Measurements from ENCODE around the gene TMEM87B.
"Not testable (repeated sequence)": the region's sequence is repeated elsewhere in the genome, so short reads cannot be mapped to it uniquely, and the experiment has no call there.

Gene TMEM87B

DNA sequence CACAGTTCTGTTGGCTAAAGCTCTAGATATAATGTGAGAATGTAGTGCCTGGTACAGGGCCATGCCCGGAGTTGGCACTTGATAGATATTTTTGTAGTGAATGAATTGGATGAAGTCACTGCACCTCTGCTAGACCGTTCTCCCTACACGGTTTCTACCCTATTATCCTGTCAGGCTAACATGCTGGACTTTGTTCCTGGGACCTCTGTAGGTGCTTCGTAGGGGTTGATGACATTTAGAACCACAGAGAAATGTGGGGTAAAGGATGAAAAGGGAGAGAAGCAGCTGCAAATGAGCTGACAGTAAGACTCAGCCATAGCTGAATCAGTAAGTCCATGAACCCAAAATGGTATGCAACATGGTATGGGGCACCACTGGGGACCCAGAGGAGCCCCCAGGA is 79.1 kb downstream of the TMEM87B start:
- in situ Hi-C loops (cut with HindIII; ENCODE audit: low sequenced_read_pairs), result no loop called here
- no peak for DNase-seq (ENCODE audit: low read depth)
- no peak overlapping the region for H3K4me3 ChIP-seq (ENCODE audit: low read depth, low read length)
- TF ChIP-seq, protein P1, sequence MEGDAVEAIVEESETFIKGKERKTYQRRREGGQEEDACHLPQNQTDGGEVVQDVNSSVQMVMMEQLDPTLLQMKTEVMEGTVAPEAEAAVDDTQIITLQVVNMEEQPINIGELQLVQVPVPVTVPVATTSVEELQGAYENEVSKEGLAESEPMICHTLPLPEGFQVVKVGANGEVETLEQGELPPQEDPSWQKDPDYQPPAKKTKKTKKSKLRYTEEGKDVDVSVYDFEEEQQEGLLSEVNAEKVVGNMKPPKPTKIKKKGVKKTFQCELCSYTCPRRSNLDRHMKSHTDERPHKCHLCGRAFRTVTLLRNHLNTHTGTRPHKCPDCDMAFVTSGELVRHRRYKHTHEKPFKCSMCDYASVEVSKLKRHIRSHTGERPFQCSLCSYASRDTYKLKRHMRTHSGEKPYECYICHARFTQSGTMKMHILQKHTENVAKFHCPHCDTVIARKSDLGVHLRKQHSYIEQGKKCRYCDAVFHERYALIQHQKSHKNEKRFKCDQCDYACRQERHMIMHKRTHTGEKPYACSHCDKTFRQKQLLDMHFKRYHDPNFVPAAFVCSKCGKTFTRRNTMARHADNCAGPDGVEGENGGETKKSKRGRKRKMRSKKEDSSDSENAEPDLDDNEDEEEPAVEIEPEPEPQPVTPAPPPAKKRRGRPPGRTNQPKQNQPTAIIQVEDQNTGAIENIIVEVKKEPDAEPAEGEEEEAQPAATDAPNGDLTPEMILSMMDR (IDR thresholded peaks at IDR 0.05; ENCODE audit: low read depth, low read length, missing control alignments), result no peak

DNA sequence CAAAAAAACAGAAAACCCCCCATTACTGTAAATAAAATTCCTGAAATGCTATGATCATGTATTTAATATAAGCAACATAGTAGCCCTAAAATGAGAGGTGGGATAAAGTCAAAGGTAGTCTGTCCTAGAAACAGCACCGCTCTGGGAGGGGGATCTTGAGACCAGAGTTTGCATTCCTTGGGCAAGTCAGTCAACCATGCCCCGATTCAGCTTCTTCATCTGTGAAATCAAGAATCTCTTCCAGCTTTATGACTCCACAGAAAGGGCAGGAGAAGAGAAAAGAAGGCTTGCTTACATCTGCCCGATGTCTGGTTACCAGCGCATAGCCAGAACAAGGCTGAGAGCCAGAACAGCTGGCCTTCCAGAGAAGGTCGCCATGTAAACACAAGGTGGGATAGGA is 81.0 kb downstream of the TMEM87B start:
- in situ Hi-C loops (cut with HindIII; ENCODE audit: low sequenced_read_pairs), result no loop called here
- DNase-seq (ENCODE audit: low read depth), result no peak
- TF ChIP-seq, protein P1 (IDR thresholded peaks at IDR 0.05; ENCODE audit: low read depth, low read length, missing control alignments), result no peak
- no peak overlapping the region for H3K4me3 ChIP-seq (ENCODE audit: low read depth, low read length)

DNA sequence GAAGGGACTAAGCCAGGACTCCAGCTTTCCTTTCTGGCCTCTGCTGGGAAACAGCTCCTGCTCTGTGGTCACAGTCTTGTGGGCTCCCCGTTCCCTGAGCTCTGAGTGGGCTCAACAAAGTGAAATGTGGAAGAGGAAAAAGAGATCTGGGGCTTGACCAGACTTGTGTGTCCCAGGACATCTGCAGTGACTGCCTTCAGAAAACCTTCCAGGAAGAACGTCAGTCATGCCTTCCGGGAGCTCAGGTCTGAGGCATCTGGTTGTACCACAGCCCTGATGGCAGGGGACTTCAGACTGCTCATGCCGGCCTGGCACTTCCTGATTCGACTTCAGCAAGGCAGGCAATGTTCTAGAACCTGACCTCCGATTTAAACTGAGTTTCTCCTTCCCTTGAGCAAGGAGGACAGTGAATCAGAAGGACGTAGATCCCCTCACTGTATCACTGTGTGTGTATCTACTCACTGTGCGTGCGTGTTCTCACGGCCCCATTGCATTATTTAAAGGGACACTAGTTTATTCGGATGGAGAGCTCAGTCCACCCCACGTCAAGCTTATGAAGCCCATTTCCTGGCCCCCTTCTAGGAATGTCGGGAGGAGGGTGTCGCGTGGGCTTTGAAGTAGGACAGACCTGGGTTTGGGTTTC is 82.6 kb downstream of the TMEM87B start:
- TF ChIP-seq, protein P1 (IDR thresholded peaks at IDR 0.05; ENCODE audit: low read depth, low read length, missing control alignments), result no peak
- in situ Hi-C loops (cut with HindIII; ENCODE audit: low sequenced_read_pairs), result no loop called here
- H3K4me3 ChIP-seq (ENCODE audit: low read depth, low read length), result peak overlapping the region; percentile 43
- no peak for DNase-seq (ENCODE audit: low read depth)

DNA sequence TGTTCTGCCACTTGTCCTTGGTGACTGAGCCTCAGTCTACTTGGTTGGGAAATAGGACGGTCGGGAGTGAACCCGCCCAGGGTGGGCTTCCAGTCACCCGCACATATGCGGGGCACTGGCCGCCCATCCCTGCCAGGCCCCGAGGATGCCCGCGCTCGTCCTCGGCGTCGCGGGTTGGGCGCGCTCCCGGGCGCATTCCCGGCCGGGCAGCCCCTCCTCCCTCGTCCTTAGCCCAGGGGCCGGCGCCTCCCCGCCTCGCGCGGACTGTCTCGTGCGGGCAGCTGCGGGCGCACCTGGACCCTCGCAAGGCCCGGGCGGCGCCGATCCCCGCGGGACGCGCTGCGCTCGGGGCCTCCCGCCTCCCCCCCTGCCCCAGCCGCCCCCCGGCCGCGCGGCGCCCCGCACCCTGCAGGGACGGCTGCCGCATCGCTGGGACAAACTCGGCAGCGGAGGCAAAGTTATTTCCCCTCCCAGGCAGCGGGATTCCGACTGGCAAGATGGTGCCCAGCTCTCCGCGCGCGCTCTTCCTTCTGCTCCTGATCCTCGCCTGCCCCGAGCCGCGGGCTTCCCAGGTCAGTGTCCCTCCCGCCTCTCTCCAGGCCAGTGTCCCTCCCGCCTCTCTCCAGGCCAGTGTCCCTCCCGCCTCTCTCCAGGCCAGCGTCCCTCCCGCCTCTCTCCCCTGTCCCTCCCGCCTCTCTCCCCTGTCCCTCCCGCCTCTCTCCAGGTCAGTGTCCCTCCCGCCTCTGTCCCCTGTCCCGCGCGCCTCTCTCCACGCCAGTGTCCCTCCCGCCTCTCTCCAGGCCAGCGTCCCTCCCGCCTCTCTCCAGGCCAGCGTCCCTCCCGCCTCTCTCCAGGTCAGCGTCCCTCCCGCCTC is 83.3 kb downstream of the TMEM87B start, which contains the start of gene FBLN7:
Gene FBLN7 (plus strand): TSS at position 227 of the 874 bp plus-strand sequence. CDS start 271 bp downstream, at position 498.
- no peak for DNase-seq (ENCODE audit: low read depth)
- TF ChIP-seq, protein P1 (IDR thresholded peaks at IDR 0.05; ENCODE audit: low read depth, low read length, missing control alignments), result no peak
- peak within 1 kb of the TSS; percentile 43 for H3K4me3 ChIP-seq (ENCODE audit: low read depth, low read length)
- in situ Hi-C loops (cut with HindIII; ENCODE audit: low sequenced_read_pairs), result no loop called here

DNA sequence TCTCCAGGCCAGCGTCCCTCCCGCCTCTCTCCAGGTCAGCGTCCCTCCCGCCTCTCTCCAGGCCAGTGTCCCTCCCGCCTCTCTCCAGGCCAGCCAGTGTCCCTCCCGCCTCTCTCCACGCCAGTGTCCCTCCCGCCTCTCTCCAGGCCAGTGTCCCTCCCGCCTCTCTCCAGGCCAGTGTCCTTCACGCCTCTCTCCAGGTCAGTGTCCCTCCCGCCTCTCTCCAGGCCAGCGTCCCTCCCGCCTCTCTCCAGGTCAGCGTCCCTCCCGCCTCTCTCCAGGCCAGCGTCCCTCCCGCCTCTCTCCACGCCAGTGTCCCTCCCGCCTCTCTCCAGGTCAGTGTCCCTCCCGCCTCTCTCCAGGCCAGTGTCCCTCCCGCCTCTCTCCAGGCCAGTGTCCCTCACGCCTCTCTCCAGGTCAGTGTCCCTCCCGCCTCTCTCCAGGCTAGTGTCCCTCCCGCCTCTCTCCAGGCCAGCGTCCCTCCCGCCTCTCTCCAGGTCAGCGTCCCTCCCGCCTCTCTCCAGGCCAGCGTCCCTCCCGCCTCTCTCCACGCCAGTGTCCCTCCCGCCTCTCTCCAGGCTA is 84.1 kb downstream of the TMEM87B start:
- DNase-seq (ENCODE audit: low read depth); in situ Hi-C loops (cut with HindIII; ENCODE audit: low sequenced_read_pairs): not testable (repeated sequence)
- peak overlapping the region; percentile 43 for H3K4me3 ChIP-seq (ENCODE audit: low read depth, low read length)

DNA sequence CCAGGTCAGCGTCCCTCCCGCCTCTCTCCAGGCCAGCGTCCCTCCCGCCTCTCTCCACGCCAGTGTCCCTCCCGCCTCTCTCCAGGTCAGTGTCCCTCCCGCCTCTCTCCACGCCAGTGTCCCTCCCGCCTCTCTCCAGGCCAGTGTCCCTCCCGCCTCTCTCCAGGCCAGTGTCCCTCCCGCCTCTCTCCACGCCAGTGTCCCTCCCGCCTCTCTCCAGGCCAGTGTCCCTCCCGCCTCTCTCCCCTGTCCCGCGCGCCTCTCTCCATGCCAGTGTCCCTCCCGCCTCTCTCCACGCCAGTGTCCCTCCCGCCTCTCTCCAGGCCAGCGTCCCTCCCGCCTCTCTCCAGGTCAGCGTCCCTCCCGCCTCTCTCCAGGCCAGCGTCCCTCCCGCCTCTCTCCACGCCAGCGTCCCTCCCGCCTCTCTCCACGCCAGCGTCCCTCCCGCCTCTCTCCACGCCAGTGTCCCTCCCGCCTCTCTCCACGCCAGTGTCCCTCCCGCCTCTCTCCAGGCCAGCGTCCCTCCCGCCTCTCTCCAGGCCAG is 84.7 kb downstream of the TMEM87B start:
- H3K4me3 ChIP-seq (ENCODE audit: low read depth, low read length); in situ Hi-C loops (cut with HindIII; ENCODE audit: low sequenced_read_pairs); DNase-seq (ENCODE audit: low read depth): not testable (repeated sequence)

DNA sequence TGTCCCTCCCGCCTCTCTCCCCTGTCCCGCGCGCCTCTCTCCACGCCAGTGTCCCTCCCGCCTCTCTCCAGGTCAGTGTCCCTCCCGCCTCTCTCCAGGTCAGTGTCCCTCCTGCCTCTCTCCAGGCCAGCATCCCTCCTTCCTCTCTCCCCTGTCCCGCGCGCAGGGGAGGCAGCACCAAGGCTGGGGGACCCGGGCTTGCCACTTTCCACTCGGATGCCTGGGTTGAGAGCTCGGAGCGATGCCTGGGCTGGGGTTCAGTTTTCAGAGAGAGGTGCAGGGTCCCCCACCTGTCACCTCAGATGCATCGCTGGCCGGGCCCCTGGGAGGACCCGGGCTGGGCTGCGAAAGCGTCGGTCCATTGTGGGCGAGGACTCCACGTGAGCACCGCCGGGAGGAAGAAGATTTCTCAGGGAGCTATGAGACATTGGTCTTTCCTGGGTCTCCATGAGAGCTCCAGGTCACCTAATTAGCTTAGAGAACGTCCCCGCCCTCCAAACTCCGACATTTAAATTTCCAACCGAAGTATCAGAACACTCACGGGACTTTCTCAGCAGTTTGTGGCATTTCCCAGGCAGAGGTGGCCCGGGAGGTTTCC is 85.2 kb downstream of the TMEM87B start:
- DNase-seq (ENCODE audit: low read depth), result no peak
- no peak overlapping the region for H3K4me3 ChIP-seq (ENCODE audit: low read depth, low read length)
- in situ Hi-C loops (cut with HindIII; ENCODE audit: low sequenced_read_pairs), result no loop called here
- TF ChIP-seq, protein P1 (IDR thresholded peaks at IDR 0.05; ENCODE audit: low read depth, low read length, missing control alignments), result no peak

Measured in astrocyte of the cerebellum (primary cell).